HEK293 (cell line): ENCODE measurements around the gene ECPAS.
A peak's percentile ranks its signal among the peaks of the same experiment; 100 is the strongest.

Experiments
- CTCF ChIA-PET: fragments of 350-600 bp; formaldehyde crosslinking; extraction: SDS; loops from one replicate; lab custom pipeline; 2021; ENCODE audit warnings: antibody characterized with exemption; lab: Yijun Ruan, JAX
- POLR2A ChIA-PET: fragments of 300-600 bp; formaldehyde crosslinking; extraction: SDS; loops from one replicate; lab custom pipeline; 2020; ENCODE audit warnings: antibody characterized with exemption, inconsistent platforms; lab: Yijun Ruan, JAX
- H3K27ac ChIP-seq: fragments of 200-500 bp; sonication (Bioruptor generic); 2 replicates; pipeline ENCODE4 v1.5.1; 2014; ENCODE audit warnings: low read depth, low read length, control low read depth, inconsistent platforms; ENCODE audit errors: extremely low read depth
- H3K36me3 ChIP-seq, 2 experiments: fragments of 200-500 bp in 1 of 2; sonication (Bioruptor generic) in 1 of 2; 1 replicate in 1 of 2; 2 replicates in 1 of 2; pipeline ENCODE4 v1.5.1; 2014 to 2017; ENCODE audit warnings: inconsistent platforms in 2 of 2, low read length in 2 of 2; ENCODE audit not compliant: control insufficient read depth in 2 of 2, insufficient read depth in 1 of 2
- H3K4me1 ChIP-seq: fragments of 200-500 bp; sonication (Bioruptor generic); 2 replicates; pipeline ENCODE4 v1.5.1; 2014; ENCODE audit warnings: mild to moderate bottlenecking, low read length, inconsistent platforms; ENCODE audit not compliant: control insufficient read depth, insufficient read depth
- H3K4me3 ChIP-seq: 2 replicates; pipeline ENCODE4 v1.5.1; 2011; ENCODE audit warnings: low read depth, mild to moderate bottlenecking, control low read depth, low read length, moderate library complexity
- H3K9me3 ChIP-seq: fragments of 200-500 bp; sonication (Bioruptor generic); 2 replicates; pipeline ENCODE4 v1.5.1; 2014; ENCODE audit warnings: low read depth, low read length, inconsistent platforms; ENCODE audit not compliant: control insufficient read depth, insufficient read depth
- ELK4 ChIP-seq: IDR thresholded peaks from 2 replicates; pipeline ENCODE4 v1.6.1; 2011; ENCODE audit warnings: mild to moderate bottlenecking, low read depth, low read length, borderline replicate concordance
- GLI2 ChIP-seq: fragments of 450-650 bp; formaldehyde crosslinking; IDR thresholded peaks from 2 replicates; pipeline ENCODE4; 2017; ENCODE audit warnings: missing biosample characterization, missing genetic modification characterization, low read depth, borderline replicate concordance
- GLIS2 ChIP-seq: fragments of 450-650 bp; formaldehyde crosslinking; IDR thresholded peaks from 2 replicates; pipeline ENCODE4 v1.5.1; 2016; ENCODE audit warnings: missing biosample characterization, missing genetic modification characterization
- KLF1 ChIP-seq: fragments of 450-650 bp; formaldehyde crosslinking; IDR thresholded peaks from 2 replicates; pipeline ENCODE4 v1.5.1; 2016; ENCODE audit warnings: missing biosample characterization, missing genetic modification characterization
- OSR2 ChIP-seq: fragments of 450-650 bp; formaldehyde crosslinking; IDR thresholded peaks from 2 replicates; pipeline ENCODE4 v1.5.1; 2016; ENCODE audit warnings: missing biosample characterization, missing genetic modification characterization
- SCRT1 ChIP-seq: fragments of 450-650 bp; formaldehyde crosslinking; IDR thresholded peaks from 2 replicates; pipeline ENCODE4 v1.5.1; 2016; ENCODE audit warnings: missing biosample characterization, missing genetic modification characterization, borderline replicate concordance
- TRIM28 ChIP-seq: IDR thresholded peaks from 2 replicates; pipeline ENCODE4 v1.6.1; 2011; ENCODE audit warnings: low read length, control low read depth, borderline replicate concordance
- ZNF132 ChIP-seq: fragments of 450-650 bp; formaldehyde crosslinking; IDR thresholded peaks from 2 replicates; pipeline ENCODE4 v1.5.1; 2017; ENCODE audit warnings: missing biosample characterization, missing genetic modification characterization, borderline replicate concordance
- ZNF140 ChIP-seq: fragments of 450-650 bp; formaldehyde crosslinking; IDR thresholded peaks from 2 replicates; pipeline ENCODE4 v1.5.1; 2016; ENCODE audit warnings: missing biosample characterization, missing genetic modification characterization
- ZNF148 ChIP-seq: fragments of 450-650 bp; formaldehyde crosslinking; IDR thresholded peaks from 2 replicates; pipeline ENCODE4 v1.5.0; 2017; ENCODE audit warnings: missing biosample characterization, missing genetic modification characterization, borderline replicate concordance
- ZNF157 ChIP-seq: fragments of 450-650 bp; formaldehyde crosslinking; IDR thresholded peaks from 2 replicates; pipeline ENCODE4 v1.5.1; 2016; ENCODE audit warnings: missing biosample characterization, missing genetic modification characterization
- ZNF221 ChIP-seq: fragments of 450-650 bp; formaldehyde crosslinking; IDR thresholded peaks from 2 replicates; pipeline ENCODE4 v1.5.1; 2017; ENCODE audit warnings: missing biosample characterization, missing genetic modification characterization, borderline replicate concordance
- ZNF354C ChIP-seq: fragments of 450-650 bp; formaldehyde crosslinking; IDR thresholded peaks from 2 replicates; pipeline ENCODE4 v1.5.1; 2016; ENCODE audit warnings: missing biosample characterization, missing genetic modification characterization, low read depth, borderline replicate concordance
- ZNF37A ChIP-seq: fragments of 450-650 bp; IDR thresholded peaks from 2 replicates; pipeline ENCODE4 v1.5.1; 2018; ENCODE audit warnings: missing biosample characterization, missing genetic modification characterization
- ZNF48 ChIP-seq: fragments of 450-650 bp; formaldehyde crosslinking; IDR thresholded peaks from 2 replicates; pipeline ENCODE4 v1.5.1; 2016; ENCODE audit warnings: missing biosample characterization, missing genetic modification characterization
- ZNF600 ChIP-seq: fragments of 450-650 bp; formaldehyde crosslinking; IDR thresholded peaks from 2 replicates; pipeline ENCODE4 v1.5.1; 2016; ENCODE audit warnings: missing biosample characterization, missing genetic modification characterization
- ZNF626 ChIP-seq: fragments of 450-650 bp; sonication (Bioruptor Pico); formaldehyde crosslinking; IDR thresholded peaks from 2 replicates; pipeline ENCODE4 v1.5.1; 2018; ENCODE audit warnings: missing biosample characterization, missing genetic modification characterization, inconsistent platforms
- TF ChIP-seq, protein P1 (sequence below): fragments of 450-650 bp; formaldehyde crosslinking; IDR thresholded peaks from 2 replicates; pipeline ENCODE4 v1.5.1; 2016; ENCODE audit warnings: missing biosample characterization, missing genetic modification characterization
- TF ChIP-seq, protein P2 (sequence below): fragments of 450-650 bp; formaldehyde crosslinking; IDR thresholded peaks from 2 replicates; pipeline ENCODE4; 2016; ENCODE audit warnings: missing biosample characterization, missing genetic modification characterization
- TF ChIP-seq, protein P3 (sequence below): fragments of 450-650 bp; formaldehyde crosslinking; IDR thresholded peaks from 2 replicates; pipeline ENCODE4 v1.5.1; 2016; ENCODE audit warnings: missing biosample characterization, missing genetic modification characterization
- TF ChIP-seq, protein P4 (sequence below): fragments of 450-650 bp; formaldehyde crosslinking; IDR thresholded peaks from 2 replicates; pipeline ENCODE4 v1.5.1; 2016; ENCODE audit warnings: missing biosample characterization, missing genetic modification characterization
- TF ChIP-seq, protein P5 (sequence below): fragments of 450-650 bp; formaldehyde crosslinking; optimal IDR thresholded peaks from 2 replicates; pipeline ENCODE3; 2016; ENCODE audit warnings: missing biosample characterization, mild to moderate bottlenecking, missing genetic modification characterization

Gene ECPAS

GRCh38 chr9:111456529-111456928, 27.7 kb downstream of the ECPAS start:
- TF ChIP-seq, protein P1, sequence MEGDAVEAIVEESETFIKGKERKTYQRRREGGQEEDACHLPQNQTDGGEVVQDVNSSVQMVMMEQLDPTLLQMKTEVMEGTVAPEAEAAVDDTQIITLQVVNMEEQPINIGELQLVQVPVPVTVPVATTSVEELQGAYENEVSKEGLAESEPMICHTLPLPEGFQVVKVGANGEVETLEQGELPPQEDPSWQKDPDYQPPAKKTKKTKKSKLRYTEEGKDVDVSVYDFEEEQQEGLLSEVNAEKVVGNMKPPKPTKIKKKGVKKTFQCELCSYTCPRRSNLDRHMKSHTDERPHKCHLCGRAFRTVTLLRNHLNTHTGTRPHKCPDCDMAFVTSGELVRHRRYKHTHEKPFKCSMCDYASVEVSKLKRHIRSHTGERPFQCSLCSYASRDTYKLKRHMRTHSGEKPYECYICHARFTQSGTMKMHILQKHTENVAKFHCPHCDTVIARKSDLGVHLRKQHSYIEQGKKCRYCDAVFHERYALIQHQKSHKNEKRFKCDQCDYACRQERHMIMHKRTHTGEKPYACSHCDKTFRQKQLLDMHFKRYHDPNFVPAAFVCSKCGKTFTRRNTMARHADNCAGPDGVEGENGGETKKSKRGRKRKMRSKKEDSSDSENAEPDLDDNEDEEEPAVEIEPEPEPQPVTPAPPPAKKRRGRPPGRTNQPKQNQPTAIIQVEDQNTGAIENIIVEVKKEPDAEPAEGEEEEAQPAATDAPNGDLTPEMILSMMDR (tag by site-specific recombination) = no peak
- 0 out of 2 replicates have a peak, but pooled peaks have one; percentile 13 for TF ChIP-seq ZNF600
- ChIA-PET CTCF (no interaction called here), POLR2A (no interaction called here)

DNA sequence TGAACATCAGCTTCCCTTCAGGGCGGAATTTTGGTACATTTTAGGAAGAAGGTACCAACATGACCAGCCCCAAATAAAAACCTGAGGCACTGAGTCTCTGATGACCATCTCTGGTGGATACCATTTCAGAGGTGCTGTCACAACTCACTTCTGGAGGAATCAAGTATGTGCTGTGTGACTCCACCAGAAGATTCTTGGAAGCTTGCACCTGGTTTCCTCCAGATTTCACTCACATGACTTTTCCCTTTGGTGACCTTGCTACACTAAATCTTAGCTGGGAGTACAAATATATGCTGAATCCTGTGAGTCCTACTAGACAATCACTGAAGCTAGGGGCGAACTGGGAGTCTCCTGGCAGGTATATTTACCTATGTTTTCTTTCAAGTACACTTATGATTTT, 28.5 kb downstream of the ECPAS start:
- H3K36me3 ChIP-seq = no peaks in the 10 kb centered on the region; a peak in 1 of 3 replicates
- H3K27ac ChIP-seq = no peak overlapping the region
- ChIA-PET POLR2A (no interaction called here), CTCF (no interaction called here)
- peaks cover 18% of the 10 kb centered on the region for H3K4me1 ChIP-seq
- H3K9me3 ChIP-seq = no peaks in the 10 kb centered on the region
- no peak overlapping the region for H3K4me3 ChIP-seq
- TF ChIP-seq GLIS2 (tag by site-specific recombination) = no peak
- TF ChIP-seq GLI2 (tag by site-specific recombination) = no peak
- TF ChIP-seq, protein P2, sequence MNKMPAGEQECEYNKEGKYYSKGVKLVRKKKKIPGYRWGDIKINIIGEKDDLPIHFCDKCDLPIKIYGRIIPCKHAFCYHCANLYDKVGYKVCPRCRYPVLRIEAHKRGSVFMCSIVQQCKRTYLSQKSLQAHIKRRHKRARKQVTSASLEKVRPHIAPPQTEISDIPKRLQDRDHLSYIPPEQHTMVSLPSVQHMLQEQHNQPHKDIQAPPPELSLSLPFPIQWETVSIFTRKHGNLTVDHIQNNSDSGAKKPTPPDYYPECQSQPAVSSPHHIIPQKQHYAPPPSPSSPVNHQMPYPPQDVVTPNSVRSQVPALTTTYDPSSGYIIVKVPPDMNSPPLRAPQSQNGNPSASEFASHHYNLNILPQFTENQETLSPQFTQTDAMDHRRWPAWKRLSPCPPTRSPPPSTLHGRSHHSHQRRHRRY (tag by site-specific recombination) = no peak
- no peak for TF ChIP-seq ZNF48 (tag by site-specific recombination)
- no peak for TF ChIP-seq ZNF157 (tag by site-specific recombination)
- TF ChIP-seq, protein P3, sequence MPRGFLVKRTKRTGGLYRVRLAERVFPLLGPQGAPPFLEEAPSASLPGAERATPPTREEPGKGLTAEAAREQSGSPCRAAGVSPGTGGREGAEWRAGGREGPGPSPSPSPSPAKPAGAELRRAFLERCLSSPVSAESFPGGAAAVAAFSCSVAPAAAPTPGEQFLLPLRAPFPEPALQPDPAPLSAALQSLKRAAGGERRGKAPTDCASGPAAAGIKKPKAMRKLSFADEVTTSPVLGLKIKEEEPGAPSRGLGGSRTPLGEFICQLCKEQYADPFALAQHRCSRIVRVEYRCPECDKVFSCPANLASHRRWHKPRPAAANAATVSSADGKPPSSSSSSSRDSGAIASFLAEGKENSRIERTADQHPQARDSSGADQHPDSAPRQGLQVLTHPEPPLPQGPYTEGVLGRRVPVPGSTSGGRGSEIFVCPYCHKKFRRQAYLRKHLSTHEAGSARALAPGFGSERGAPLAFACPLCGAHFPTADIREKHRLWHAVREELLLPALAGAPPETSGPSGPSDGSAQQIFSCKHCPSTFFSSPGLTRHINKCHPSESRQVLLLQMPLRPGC = no peak
- TF ChIP-seq, protein P4, sequence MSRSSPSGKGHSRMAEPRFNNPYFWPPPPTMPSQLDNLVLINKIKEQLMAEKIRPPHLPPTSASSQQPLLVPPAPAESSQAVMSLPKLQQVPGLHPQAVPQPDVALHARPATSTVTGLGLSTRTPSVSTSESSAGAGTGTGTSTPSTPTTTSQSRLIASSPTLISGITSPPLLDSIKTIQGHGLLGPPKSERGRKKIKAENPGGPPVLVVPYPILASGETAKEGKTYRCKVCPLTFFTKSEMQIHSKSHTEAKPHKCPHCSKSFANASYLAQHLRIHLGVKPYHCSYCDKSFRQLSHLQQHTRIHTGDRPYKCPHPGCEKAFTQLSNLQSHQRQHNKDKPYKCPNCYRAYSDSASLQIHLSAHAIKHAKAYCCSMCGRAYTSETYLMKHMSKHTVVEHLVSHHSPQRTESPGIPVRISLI (tag by site-specific recombination) = no peak
- TF ChIP-seq ZNF626 (tag by site-specific recombination) = no peak
- TF ChIP-seq ZNF37A (tag by site-specific recombination) = no peak
- no peak for TF ChIP-seq ZNF132 (tag by site-specific recombination)
- no peak for TF ChIP-seq OSR2 (tag by site-specific recombination)
- no peak for TF ChIP-seq ZNF221 (tag by site-specific recombination)
- no peak for TF ChIP-seq ELK4
- TF ChIP-seq, protein P5, sequence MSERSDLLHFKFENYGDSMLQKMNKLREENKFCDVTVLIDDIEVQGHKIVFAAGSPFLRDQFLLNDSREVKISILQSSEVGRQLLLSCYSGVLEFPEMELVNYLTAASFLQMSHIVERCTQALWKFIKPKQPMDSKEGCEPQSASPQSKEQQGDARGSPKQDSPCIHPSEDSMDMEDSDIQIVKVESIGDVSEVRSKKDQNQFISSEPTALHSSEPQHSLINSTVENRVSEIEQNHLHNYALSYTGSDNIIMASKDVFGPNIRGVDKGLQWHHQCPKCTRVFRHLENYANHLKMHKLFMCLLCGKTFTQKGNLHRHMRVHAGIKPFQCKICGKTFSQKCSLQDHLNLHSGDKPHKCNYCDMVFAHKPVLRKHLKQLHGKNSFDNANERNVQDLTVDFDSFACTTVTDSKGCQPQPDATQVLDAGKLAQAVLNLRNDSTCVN (tag by site-specific recombination) = no peak
- no peak for TF ChIP-seq KLF1 (tag by site-specific recombination)
- no peak for TF ChIP-seq ZNF140 (tag by site-specific recombination)
- no peak for TF ChIP-seq ZNF148 (tag by site-specific recombination)
- TF ChIP-seq SCRT1 (tag by site-specific recombination) = no peak
- no peak for TF ChIP-seq TRIM28
- TF ChIP-seq ZNF354C (tag by site-specific recombination) = no peak

More at GRCh38 chr9:111456529-111456928, 27.7 kb downstream of the ECPAS start:
- Histone ChIP-seq H3K9me3 (no peaks in the 10 kb centered on the region), H3K27ac (no peak overlapping the region), H3K4me3 (no peak overlapping the region), H3K36me3 (no peaks in the 10 kb centered on the region), H3K4me1 (peaks cover 18% of the 10 kb centered on the region)
